ENCODE measurements around the gene HMOX2. TPM values are rescaled to one million over a fixed set of nuclear protein-coding genes. Genes with fewer than 3 reads are reported as not detected.

HMOX2 gene
- total and polyA plus RNA-seq, 2 of the 13 experiments (the other 11 are each of a cell fraction or from before 2014, with no cell fraction given) = 60.3 to 70.4 TPM

- TF ChIP-seq MXD3 (CRISPR knock-in tag; IDR thresholded peaks at IDR 0.05) (no peak), ERF (CRISPR knock-in tag; IDR thresholded peaks at IDR 0.05) (peak; percentile 10; the same call in 1 of the 2 replicates), ZC3H13 (CRISPR knock-in tag; IDR thresholded peaks at IDR 0.05) (no peak), KLF6 (CRISPR knock-in tag; IDR thresholded peaks at IDR 0.05) (peak; percentile 55; the same call in 1 of the 2 replicates), RNF219 (CRISPR knock-in tag; IDR thresholded peaks at IDR 0.05) (no peak), ZNF224 (CRISPR knock-in tag; IDR thresholded peaks at IDR 0.05) (0 out of 2 replicates have a peak, but pooled peaks have one; percentile 78), MAF1 (CRISPR knock-in tag; IDR thresholded peaks at IDR 0.05; ENCODE audit: borderline replicate concordance) (no peak), ZZZ3 (CRISPR knock-in tag; IDR thresholded peaks at IDR 0.05; ENCODE audit: borderline replicate concordance) (no peak), AGO2 (optimal IDR thresholded peaks at IDR 0.05; ENCODE audit: low read depth, low read length) (peak; percentile 71), MYC (CRISPR knock-in tag; IDR thresholded peaks at IDR 0.05; ENCODE audit: borderline replicate concordance) (peak; percentile 48; the same call in 1 of the 2 replicates), SPEN (CRISPR knock-in tag; IDR thresholded peaks at IDR 0.05; ENCODE audit: low read depth) (peak; percentile 21; the same call in 1 of the 2 replicates), ZNF639 (CRISPR knock-in tag; conservative IDR thresholded peaks at IDR 0.05) (no peak), ZFP82 (CRISPR knock-in tag; IDR thresholded peaks at IDR 0.05; ENCODE audit: borderline replicate concordance) (no peak), ZNF549 (CRISPR knock-in tag; IDR thresholded peaks at IDR 0.05) (no peak), MTA1 (CRISPR knock-in tag; IDR thresholded peaks at IDR 0.05; ENCODE audit: borderline replicate concordance) (peak; percentile 95; the same call in 1 of the 2 replicates), CREBL2 (CRISPR knock-in tag; IDR thresholded peaks at IDR 0.05; ENCODE audit: borderline replicate concordance) (no peak), ZBTB42 (CRISPR knock-in tag; IDR thresholded peaks at IDR 0.05) (no peak), HCFC1 (IDR thresholded peaks at IDR 0.05; ENCODE audit: low read depth, low read length) (no peak), BCL6 (CRISPR knock-in tag; IDR thresholded peaks at IDR 0.05) (peak; percentile 89), ZNF720 (CRISPR knock-in tag; IDR thresholded peaks at IDR 0.05) (no peak), PRMT3 (CRISPR knock-in tag; IDR thresholded peaks at IDR 0.05; ENCODE audit: borderline replicate concordance, low read depth) (no peak; the same call in 1 of the 2 replicates), GPBP1L1 (CRISPR knock-in tag; IDR thresholded peaks at IDR 0.05) (no peak), ZNF205 (CRISPR knock-in tag; IDR thresholded peaks at IDR 0.05) (no peak), SP2 (CRISPR knock-in tag; IDR thresholded peaks at IDR 0.05) (no peak)
Observed at GRCh38 chr16:4461250-4462085, 14.7 kb upstream of the HMOX2 start (continued).
